ENCODE data around the gene TRIM27.
"Not testable (repeated sequence)": the region's sequence is repeated elsewhere in the genome, so short reads cannot be mapped to it uniquely, and the experiment has no call there.

Gene TRIM27

DNA sequence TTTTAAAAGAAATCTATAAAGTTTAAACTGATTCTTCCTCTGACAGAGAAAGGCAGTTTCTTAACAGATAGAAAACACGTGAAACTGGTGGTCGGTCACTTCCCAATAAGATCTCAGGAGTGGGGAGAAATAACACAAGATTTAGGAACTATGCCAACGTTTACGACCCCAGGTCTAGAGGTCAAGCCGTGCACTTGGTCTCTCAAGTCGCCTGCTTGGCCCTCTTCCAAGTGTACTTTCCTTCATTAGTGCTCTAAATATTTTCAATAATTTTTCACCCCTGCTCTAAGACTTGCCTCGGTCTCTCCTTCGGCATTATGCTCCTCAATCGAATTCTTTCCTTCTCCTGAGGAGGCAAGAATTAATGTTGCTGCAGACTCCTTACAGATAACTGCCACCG is 61.7 kb downstream of the TRIM27 start:
- FAIRE-seq: no peak

DNA sequence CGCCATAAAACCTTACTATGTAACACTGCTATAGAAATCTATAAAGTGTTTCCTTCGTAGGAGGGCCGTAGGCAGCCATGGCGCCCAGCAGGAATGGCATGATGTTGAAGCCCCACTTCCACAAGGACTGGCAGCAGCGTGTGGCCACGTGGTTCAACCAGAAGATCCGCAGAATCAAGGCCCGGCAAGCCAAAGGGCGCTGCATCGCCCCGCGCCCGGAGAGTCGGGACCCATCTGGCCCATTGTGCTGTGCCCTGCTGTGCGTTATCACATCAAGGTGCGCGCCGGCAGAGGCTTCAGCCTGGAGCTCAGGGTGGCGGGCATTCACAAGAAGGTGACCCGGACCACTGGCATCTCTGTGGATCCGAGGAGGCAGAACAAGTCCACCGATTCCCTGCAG is 62.4 kb downstream of the TRIM27 start:
- FAIRE-seq: no peak

DNA sequence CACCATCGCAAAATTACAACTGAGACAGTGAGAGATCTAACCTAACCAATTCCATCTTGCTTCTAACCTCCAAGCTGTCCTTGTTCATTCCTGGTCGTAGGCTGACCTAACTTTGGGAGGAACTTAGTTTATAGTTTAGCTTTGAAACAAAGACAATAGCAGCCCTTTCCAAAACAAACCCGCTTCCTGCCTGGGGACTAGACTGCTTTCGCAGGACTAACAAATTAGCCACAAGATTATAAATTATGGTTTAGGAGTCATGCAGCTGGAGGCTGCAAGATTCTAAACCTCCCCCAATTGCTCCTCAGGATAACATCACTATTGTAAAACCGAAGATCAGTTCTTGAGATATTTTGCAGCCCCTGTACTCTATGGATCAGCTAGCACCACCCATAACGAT is 63.2 kb downstream of the TRIM27 start:
- no peak for FAIRE-seq

DNA sequence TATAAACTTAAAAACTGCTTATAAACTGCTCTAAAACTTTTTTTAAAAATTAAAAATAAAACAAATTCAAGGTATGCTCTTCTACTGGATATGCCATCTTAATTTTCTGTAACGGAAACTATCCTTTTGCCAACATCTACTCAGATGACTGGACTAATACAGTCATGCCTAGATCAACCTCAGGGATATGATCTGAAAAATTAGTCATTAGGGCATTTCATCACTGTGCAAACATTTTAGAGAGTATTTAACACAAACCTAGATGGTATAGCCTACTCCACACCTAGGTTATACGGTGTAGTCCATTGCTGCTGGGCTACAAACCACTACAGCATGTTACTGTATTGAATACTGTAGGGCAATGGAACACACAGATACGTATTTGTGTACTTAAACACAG is 64.8 kb downstream of the TRIM27 start:
- no peak for FAIRE-seq

DNA sequence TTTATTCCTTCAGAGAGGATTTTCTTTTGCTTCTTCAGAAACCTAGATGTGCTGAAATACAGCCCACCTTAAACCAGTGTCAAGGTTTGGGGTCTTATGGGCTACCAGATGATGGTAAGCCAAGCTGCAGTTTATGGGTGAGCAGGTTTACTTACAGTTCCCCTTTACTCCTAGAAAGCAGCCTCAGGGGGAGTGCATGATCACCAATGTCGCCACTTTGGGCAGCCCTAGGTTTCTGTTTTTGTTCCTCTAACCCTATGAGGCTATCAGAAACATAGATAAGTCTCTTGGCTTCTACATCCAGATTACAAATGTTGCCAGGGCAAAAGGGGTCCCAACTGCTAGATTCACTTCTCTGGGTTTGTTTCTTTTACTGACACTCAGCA is 67.2 kb downstream of the TRIM27 start:
- no peak for FAIRE-seq

DNA sequence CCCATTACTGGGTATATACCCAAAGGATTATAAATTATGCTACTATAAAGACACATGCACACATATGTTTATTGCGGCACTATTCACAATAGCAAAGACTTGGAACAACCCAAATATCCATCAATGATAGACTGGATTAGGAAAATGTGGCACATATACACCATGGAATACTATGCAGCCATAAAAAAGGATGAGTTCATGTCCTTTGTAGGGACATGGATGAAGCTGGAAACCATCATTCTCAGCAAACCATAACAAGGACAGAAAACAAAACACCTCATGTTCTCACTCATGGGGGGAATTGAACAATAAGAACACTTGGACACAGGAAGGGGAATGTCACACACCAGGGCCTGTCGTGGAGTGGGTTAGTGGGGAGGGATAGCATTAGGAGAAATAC is 69.4 kb downstream of the TRIM27 start:
- not testable (repeated sequence) for FAIRE-seq
